Stimulated activated memory B cell treated with anti-CD40 and anti-IgM and Interleukin-4, amounts not matched to agents 10 μg/mL and 1 μg/mL and 100 μg/mL, for 72 hours (primary cell): ENCODE results near the gene GNAT3.

ENCODE experiments used
- ATAC-seq: fragments of 150-1000 bp; cut with Tn5 transposase; 2 replicates; pipeline ENCODE4 v1.10.0; 2021
- H3K27ac Mint-ChIP-seq: one replicate; pipeline ENCODE4 v1.8.0; 2022; ENCODE audit warnings: mild to moderate bottlenecking, mixed read lengths
- H3K27me3 Mint-ChIP-seq: one replicate; pipeline ENCODE4 v1.8.0; 2022; ENCODE audit warnings: mixed read lengths
- H3K36me3 Mint-ChIP-seq: one replicate; pipeline ENCODE4 v1.8.0; 2022; ENCODE audit warnings: mixed read lengths
- H3K4me1 Mint-ChIP-seq: one replicate; pipeline ENCODE4 v1.8.0; 2022; ENCODE audit warnings: mixed read lengths
- H3K4me3 Mint-ChIP-seq: one replicate; pipeline ENCODE4 v1.8.0; 2022; ENCODE audit warnings: mild to moderate bottlenecking, moderate library complexity, mixed read lengths
- H3K9me3 Mint-ChIP-seq: one replicate; pipeline ENCODE4 v1.8.0; 2022; ENCODE audit warnings: mixed read lengths

GNAT3 gene

GRCh38 chr7:80511964-80512363, at the start of gene GNAT3:
Gene GNAT3, minus strand, starts transcription at chr7:80512064. Its CDS starts 138 bp downstream, at chr7:80511926.
- no peaks in the 10 kb centered on the region for H3K27me3 Mint-ChIP-seq
- no peak for ATAC-seq
- H3K9me3 Mint-ChIP-seq, result peaks cover 2% of the 10 kb centered on the region
- no peaks in the 10 kb centered on the region for H3K36me3 Mint-ChIP-seq
- no peak within 1 kb of the TSS for H3K27ac Mint-ChIP-seq
- H3K4me3 Mint-ChIP-seq, result no peak within 1 kb of the TSS
- no peaks in the 10 kb centered on the region for H3K4me1 Mint-ChIP-seq

DNA sequence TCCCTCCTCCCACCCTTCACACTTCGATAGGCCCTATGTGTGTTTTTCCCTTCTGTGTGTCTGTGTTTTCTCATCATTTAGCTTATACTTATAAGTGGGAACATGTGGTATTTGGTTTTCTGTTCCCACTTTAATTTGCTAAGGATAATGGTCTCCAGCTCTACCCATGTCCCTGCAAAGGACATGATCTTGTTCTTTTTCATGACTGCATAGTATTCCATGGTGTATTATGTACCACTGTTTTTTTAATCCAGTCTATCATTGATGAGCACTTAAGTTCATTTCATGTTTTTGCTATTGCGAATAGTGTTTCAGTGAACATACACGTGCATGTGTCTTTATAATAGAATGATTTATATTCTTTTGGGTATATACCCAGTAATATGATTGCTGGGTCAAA, 46.3 kb upstream of the GNAT3 start:
- no peaks in the 10 kb centered on the region for H3K4me1 Mint-ChIP-seq
- H3K4me3 Mint-ChIP-seq, result no peak overlapping the region
- H3K36me3 Mint-ChIP-seq, result no peaks in the 10 kb centered on the region
- ATAC-seq, result no peak
- H3K9me3 Mint-ChIP-seq, result peaks cover 24% of the 10 kb centered on the region
- H3K27me3 Mint-ChIP-seq, result no peaks in the 10 kb centered on the region
- no peak overlapping the region for H3K27ac Mint-ChIP-seq

GRCh38 chr7:80552031-80552694, 40.3 kb upstream of the GNAT3 start:
- H3K9me3 Mint-ChIP-seq, result peaks cover 8% of the 10 kb centered on the region
- H3K4me1 Mint-ChIP-seq, result no peaks in the 10 kb centered on the region
- no peaks in the 10 kb centered on the region for H3K36me3 Mint-ChIP-seq
- H3K4me3 Mint-ChIP-seq, result no peak overlapping the region
- H3K27ac Mint-ChIP-seq, result no peak overlapping the region
- H3K27me3 Mint-ChIP-seq, result no peaks in the 10 kb centered on the region
- ATAC-seq, result no peak

DNA sequence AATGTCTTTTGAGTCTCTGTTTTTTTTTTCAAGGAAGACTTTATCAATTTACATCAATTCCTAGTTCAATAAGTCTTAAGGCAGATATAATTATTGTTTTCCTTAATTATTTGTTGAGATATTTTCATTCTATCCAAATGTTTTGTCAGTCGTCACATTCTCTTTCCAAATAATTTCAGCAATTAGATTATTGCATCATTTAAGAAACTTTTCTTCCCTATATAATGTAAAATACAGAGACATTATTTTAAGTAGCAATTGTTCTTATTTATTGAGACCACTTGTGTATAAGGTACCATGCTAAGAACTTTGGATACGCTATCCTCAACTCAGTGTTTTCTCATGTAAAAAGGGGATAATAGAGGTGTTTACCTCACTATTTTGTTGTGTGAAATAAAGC, 38.1 kb upstream of the GNAT3 start:
- Mint-ChIP-seq H3K4me3 (no peak overlapping the region), H3K9me3 (peaks cover 14% of the 10 kb centered on the region)
- ATAC-seq, result no peak

DNA sequence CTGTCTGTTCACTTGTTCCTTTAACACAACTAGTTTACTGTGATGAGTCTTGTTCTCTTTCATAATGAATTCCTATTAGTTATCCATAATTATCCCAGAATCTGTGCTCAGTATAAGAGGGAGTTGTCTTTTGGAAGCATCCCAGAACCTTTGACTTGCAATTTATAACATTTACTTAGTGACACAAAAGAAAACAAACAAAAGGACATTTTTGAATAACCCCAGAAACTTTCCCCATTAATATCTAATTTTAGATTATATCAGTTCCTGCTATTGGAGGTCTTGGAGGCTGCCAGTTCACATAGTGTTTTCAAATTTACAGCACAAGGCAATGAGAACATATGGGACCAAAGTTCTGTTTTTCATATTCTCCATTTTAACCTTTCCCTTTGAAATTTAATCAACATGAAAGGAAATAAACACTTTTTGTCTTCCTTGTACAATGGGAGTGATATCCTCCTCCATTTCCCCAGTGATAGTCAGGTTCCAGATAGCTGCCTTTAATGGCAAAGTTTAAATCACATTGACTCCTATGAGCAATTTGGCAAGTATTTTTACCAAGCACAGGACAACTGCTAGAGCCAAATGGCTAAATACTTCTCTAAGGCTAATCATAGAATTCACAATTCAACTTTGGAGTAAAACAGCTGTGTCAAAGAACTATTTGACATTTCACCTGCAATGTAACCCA, 37.1 kb upstream of the GNAT3 start:
- ATAC-seq, result no peak
- H3K27me3 Mint-ChIP-seq, result no peaks in the 10 kb centered on the region

More for the DNA sequence above, 38.1 kb upstream of the GNAT3 start:
- Mint-ChIP-seq H3K27ac (no peak overlapping the region), H3K27me3 (no peaks in the 10 kb centered on the region), H3K4me1 (no peaks in the 10 kb centered on the region), H3K36me3 (no peaks in the 10 kb centered on the region)

DNA sequence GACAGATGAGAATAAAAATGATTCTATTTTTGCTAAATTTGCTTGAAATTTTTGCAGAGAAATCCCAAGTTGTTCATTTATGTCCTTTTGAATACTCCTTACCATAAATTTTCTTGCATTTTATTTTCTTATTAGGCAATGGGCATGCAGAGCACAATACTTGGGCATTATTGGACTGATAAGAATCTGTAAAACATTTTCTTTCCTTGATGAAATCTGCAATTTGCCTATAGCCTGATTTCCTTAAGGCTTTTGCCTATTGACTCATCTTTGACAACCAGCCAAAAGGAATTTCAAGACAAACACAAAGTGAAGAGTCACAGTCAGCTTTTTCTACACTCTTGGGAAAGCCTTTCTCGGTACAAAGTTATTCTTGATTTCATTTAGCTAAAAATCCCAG, 30.5 kb upstream of the GNAT3 start:
- Mint-ChIP-seq H3K9me3 (peaks cover 11% of the 10 kb centered on the region), H3K4me3 (no peak overlapping the region), H3K36me3 (no peaks in the 10 kb centered on the region), H3K4me1 (no peaks in the 10 kb centered on the region), H3K27me3 (no peaks in the 10 kb centered on the region), H3K27ac (no peak overlapping the region)
- no peak for ATAC-seq

More for the DNA sequence above, 37.1 kb upstream of the GNAT3 start:
- Mint-ChIP-seq H3K9me3 (peaks cover 14% of the 10 kb centered on the region), H3K27ac (no peak overlapping the region), H3K4me3 (no peak overlapping the region), H3K36me3 (no peaks in the 10 kb centered on the region), H3K4me1 (no peaks in the 10 kb centered on the region)

DNA sequence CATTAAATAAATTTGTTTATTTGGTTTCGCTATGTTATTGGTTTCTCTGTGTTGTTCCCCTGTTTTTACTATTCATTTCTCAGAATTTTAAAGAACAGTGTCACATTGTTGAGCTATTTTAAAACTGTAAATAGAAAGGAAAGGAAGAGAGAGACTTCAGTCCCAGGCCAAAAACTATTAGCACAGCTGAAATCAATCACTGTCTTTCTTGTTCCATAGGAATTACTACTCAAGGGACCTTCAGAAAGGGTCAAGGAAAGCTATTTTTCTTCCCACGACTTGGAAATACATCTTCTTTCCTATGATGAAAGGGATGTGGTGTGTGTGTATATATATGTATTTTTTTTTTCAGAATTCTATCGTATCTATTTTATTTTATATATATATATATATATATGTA, 29.0 kb upstream of the GNAT3 start:
- Mint-ChIP-seq H3K4me1 (no peaks in the 10 kb centered on the region), H3K27me3 (no peaks in the 10 kb centered on the region), H3K4me3 (no peak overlapping the region), H3K27ac (no peak overlapping the region), H3K36me3 (no peaks in the 10 kb centered on the region), H3K9me3 (peaks cover 5% of the 10 kb centered on the region)
- no peak for ATAC-seq

- no peak overlapping the region for H3K27ac Mint-ChIP-seq
- no peaks in the 10 kb centered on the region for H3K4me1 Mint-ChIP-seq
- no peaks in the 10 kb centered on the region for H3K36me3 Mint-ChIP-seq
- no peak overlapping the region for H3K4me3 Mint-ChIP-seq
- H3K27me3 Mint-ChIP-seq, result no peaks in the 10 kb centered on the region
- H3K9me3 Mint-ChIP-seq, result no peaks in the 10 kb centered on the region
- no peak for ATAC-seq
These were observed 25.2 kb upstream of the GNAT3 start for GRCh38 chr7:80537091-80537490.

GRCh38 chr7:80536426-80536825, 24.6 kb upstream of the GNAT3 start:
- H3K36me3 Mint-ChIP-seq, result no peaks in the 10 kb centered on the region
- H3K27me3 Mint-ChIP-seq, result no peaks in the 10 kb centered on the region
- H3K27ac Mint-ChIP-seq, result no peak overlapping the region
- H3K9me3 Mint-ChIP-seq, result no peaks in the 10 kb centered on the region
- H3K4me3 Mint-ChIP-seq, result no peak overlapping the region
- ATAC-seq, result no peak
- H3K4me1 Mint-ChIP-seq, result no peaks in the 10 kb centered on the region

GRCh38 chr7:80533287-80533686, 21.4 kb upstream of the GNAT3 start:
- no peaks in the 10 kb centered on the region for H3K36me3 Mint-ChIP-seq
- H3K9me3 Mint-ChIP-seq, result no peaks in the 10 kb centered on the region
- no peaks in the 10 kb centered on the region for H3K4me1 Mint-ChIP-seq
- no peak for ATAC-seq
- no peak overlapping the region for H3K27ac Mint-ChIP-seq
- H3K4me3 Mint-ChIP-seq, result no peak overlapping the region
- no peaks in the 10 kb centered on the region for H3K27me3 Mint-ChIP-seq

GRCh38 chr7:80532153-80532552, 20.3 kb upstream of the GNAT3 start:
- no peaks in the 10 kb centered on the region for H3K9me3 Mint-ChIP-seq
- H3K4me3 Mint-ChIP-seq, result no peak overlapping the region
- no peaks in the 10 kb centered on the region for H3K36me3 Mint-ChIP-seq
- no peak for ATAC-seq
- H3K27me3 Mint-ChIP-seq, result no peaks in the 10 kb centered on the region
- H3K4me1 Mint-ChIP-seq, result no peaks in the 10 kb centered on the region
- no peak overlapping the region for H3K27ac Mint-ChIP-seq

DNA sequence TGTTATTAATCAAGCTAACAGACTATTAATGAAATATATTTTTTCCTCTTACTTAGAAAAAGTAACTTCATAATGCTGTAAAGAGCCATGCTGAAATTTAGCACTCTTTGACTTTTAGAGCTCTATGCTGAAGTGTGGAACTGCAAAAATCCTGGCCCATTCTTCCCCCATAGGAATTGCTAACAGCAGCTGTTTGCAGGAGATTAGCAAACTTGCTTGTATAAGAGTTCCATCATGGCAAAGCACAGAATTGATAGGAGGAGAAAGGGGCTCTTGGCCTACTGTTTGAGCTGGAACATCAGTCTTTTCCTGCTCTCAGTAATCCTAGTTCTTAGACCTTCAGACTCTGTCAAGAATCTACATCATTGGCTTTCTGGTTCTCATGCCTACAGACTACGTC, 18.3 kb upstream of the GNAT3 start:
- Mint-ChIP-seq H3K4me1 (no peaks in the 10 kb centered on the region), H3K4me3 (no peak overlapping the region), H3K36me3 (no peaks in the 10 kb centered on the region), H3K27ac (no peak overlapping the region), H3K27me3 (no peaks in the 10 kb centered on the region), H3K9me3 (no peaks in the 10 kb centered on the region)
- ATAC-seq, result no peak

- no peaks in the 10 kb centered on the region for H3K27me3 Mint-ChIP-seq
- H3K4me1 Mint-ChIP-seq, result no peaks in the 10 kb centered on the region
- H3K4me3 Mint-ChIP-seq, result no peak overlapping the region
- no peaks in the 10 kb centered on the region for H3K9me3 Mint-ChIP-seq
- H3K27ac Mint-ChIP-seq, result no peak overlapping the region
- no peak for ATAC-seq
- no peaks in the 10 kb centered on the region for H3K36me3 Mint-ChIP-seq
These were observed 17.5 kb upstream of the GNAT3 start for GRCh38 chr7:80529362-80529761.

GRCh38 chr7:80528689-80529088, 16.8 kb upstream of the GNAT3 start:
- no peaks in the 10 kb centered on the region for H3K4me1 Mint-ChIP-seq
- ATAC-seq, result peak; percentile 48

GRCh38 chr7:80526472-80526871, 14.6 kb upstream of the GNAT3 start:
- H3K9me3 Mint-ChIP-seq, result no peaks in the 10 kb centered on the region
- H3K4me3 Mint-ChIP-seq, result no peak overlapping the region
- no peak overlapping the region for H3K27ac Mint-ChIP-seq
- ATAC-seq, result no peak
- H3K36me3 Mint-ChIP-seq, result no peaks in the 10 kb centered on the region
- H3K27me3 Mint-ChIP-seq, result no peaks in the 10 kb centered on the region
- no peaks in the 10 kb centered on the region for H3K4me1 Mint-ChIP-seq

More at GRCh38 chr7:80528689-80529088, 16.8 kb upstream of the GNAT3 start:
- Mint-ChIP-seq H3K9me3 (no peaks in the 10 kb centered on the region), H3K4me3 (no peak overlapping the region), H3K27me3 (no peaks in the 10 kb centered on the region), H3K36me3 (no peaks in the 10 kb centered on the region), H3K27ac (no peak overlapping the region)

DNA sequence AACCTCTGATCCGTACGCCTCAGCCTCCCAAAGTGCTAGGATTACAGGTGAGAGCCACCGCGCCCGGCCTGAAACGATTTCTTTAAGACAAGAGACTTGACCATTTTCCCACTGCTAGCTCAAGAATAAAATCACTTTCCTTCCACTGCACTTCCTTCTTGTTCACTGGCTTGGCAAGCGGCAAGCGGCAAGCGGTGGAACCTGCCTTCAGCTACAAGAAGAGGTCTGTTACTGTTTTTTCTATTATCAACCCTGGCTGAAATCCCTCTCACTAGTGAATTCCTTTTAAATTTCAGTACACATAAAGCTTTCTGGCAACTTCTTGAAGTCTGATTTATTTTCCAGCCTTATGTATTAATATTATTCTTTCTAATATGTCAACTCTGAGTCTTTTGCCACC, 12.8 kb upstream of the GNAT3 start:
- Mint-ChIP-seq H3K4me3 (no peak overlapping the region), H3K27ac (no peak overlapping the region), H3K36me3 (no peaks in the 10 kb centered on the region), H3K27me3 (no peaks in the 10 kb centered on the region), H3K4me1 (no peaks in the 10 kb centered on the region), H3K9me3 (no peaks in the 10 kb centered on the region)
- no peak for ATAC-seq
